Kidney epithelial cell (primary cell): ENCODE data around the gene ITM2B. TPM values are rescaled to one million over a fixed set of nuclear protein-coding genes. Genes with fewer than 3 reads are reported as not detected.

Source experiments
- DNase-seq: peaks from one replicate; pipeline ENCODE4 v3.0.0-alpha.2; 2010; ENCODE audit warnings: low read depth
- H3K27me3 ChIP-seq: 2 replicates; pipeline ENCODE4 v1.6.0; 2011; ENCODE audit warnings: low read length; ENCODE audit not compliant: control insufficient read depth, insufficient read depth
- H3K36me3 ChIP-seq: 2 replicates; pipeline ENCODE4 v1.5.1; 2011; ENCODE audit warnings: low read length; ENCODE audit not compliant: control insufficient read depth, insufficient read depth
- H3K4me3 ChIP-seq: 2 replicates; pipeline ENCODE4 v1.5.1; 2011; ENCODE audit warnings: low read depth, mild to moderate bottlenecking, control low read depth, low read length
- total RNA-seq: library from RNA; depleted of rRNA; stranded (reverse); fragments of >200 nt; gene quantifications from 2 replicates; pipeline ENCODE4 v1.2.3, GENCODE V29; 2015
- TF ChIP-seq, protein P1 (sequence below): IDR thresholded peaks from 2 replicates; pipeline ENCODE4 v1.5.1; 2011; ENCODE audit warnings: mild to moderate bottlenecking, moderate library complexity, low read length, control low read depth, inconsistent platforms; ENCODE audit not compliant: insufficient read depth, poor library complexity, severe bottlenecking

The ITM2B gene
- total RNA-seq, 1 donor from 2014 or later: 246 TPM

DNA sequence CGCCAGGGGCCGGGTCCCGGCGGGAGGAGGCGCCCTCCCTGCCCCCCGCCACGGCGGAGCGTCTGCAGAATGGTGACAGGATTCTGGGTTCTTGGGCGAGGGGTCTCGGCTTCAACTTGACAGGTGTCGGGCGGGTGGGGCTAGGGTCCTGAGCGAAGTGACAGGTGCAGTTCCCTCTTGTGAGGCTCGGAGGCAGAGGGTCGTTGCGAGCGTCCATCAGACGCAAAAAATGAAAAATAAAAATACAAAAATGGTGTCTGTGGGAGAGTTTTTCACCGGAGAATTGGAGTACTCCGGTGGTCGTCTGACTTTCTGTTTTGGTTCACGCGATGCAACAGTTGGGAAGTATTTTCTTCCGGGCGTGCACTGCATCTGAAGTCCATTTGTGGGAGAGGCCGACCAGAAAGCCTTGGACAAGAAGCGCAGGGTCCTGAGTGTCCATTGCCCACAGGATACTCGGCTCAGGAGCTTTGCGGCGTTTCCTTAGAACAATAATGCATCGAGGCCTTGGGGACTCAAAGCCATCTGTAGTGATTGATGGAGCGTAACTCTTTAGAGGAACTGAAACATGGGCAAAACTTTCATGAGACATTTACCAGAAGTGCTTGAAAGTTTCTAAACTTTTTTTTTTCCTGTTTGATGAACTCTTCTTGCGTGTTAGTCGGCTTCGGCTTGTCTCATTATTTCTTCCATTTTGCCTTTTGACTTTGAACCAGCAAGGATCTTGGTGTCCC is 71.3 kb downstream of the ITM2B start:
- H3K4me3 ChIP-seq: peak overlapping the region; percentile 74
- DNase-seq: peak; percentile 14
- no peaks in the 10 kb centered on the region for H3K36me3 ChIP-seq
- H3K27me3 ChIP-seq: no peaks in the 10 kb centered on the region
- TF ChIP-seq, protein P1, sequence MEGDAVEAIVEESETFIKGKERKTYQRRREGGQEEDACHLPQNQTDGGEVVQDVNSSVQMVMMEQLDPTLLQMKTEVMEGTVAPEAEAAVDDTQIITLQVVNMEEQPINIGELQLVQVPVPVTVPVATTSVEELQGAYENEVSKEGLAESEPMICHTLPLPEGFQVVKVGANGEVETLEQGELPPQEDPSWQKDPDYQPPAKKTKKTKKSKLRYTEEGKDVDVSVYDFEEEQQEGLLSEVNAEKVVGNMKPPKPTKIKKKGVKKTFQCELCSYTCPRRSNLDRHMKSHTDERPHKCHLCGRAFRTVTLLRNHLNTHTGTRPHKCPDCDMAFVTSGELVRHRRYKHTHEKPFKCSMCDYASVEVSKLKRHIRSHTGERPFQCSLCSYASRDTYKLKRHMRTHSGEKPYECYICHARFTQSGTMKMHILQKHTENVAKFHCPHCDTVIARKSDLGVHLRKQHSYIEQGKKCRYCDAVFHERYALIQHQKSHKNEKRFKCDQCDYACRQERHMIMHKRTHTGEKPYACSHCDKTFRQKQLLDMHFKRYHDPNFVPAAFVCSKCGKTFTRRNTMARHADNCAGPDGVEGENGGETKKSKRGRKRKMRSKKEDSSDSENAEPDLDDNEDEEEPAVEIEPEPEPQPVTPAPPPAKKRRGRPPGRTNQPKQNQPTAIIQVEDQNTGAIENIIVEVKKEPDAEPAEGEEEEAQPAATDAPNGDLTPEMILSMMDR: no peak

DNA sequence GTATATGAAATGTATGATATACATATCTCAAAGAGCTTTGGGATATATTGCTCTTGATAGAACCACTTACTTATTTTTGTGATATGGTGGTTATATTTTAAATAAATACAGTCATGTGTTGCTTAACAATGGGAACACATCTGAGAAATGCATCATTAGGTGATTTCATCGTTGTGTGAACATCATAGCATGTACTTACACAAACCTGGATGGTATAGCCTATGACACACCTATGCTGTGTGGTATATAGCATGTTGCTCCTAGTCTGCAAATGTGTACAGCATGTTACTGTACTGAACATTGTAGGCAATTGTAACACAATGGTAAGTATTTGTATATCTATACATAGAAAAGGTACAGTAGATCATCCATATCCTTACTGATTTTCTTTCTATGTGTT is 78.2 kb downstream of the ITM2B start:
- TF ChIP-seq, protein P1: no peak
- H3K4me3 ChIP-seq: no peak overlapping the region
- no peaks in the 10 kb centered on the region for H3K27me3 ChIP-seq
- H3K36me3 ChIP-seq: no peaks in the 10 kb centered on the region
- no peak for DNase-seq

DNA sequence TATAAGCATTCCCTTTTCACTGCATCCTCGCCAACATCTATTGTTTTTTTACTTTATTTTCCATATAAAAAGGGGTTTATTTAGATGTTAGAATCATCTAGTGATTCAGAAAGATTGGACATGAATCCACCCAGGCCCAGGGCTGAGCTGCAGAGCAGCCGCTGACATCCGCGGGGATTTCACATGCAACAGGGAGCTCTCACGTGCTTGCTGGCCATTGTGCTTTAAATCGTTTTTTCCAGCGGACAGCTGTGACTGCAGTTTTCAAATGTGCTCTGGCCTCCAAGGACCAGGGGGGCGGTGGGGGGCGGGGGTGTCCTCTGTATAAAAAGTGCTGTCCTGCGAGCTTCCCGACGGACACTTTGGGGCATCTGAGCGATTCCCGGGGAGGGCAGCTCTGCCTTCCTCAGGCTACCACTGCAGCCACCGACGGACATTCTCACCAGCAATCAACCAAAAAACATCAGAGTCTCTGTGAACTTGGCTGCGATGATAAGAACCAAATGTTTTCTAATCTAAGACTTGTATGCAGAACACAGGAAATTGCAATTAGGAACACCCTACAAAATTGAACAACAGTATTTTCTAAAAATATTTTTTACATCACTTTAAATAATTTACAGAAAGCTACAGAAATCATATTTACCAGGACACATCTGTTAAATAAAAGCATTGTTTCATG is 83.1 kb downstream of the ITM2B start:
- no peaks in the 10 kb centered on the region for H3K27me3 ChIP-seq
- TF ChIP-seq, protein P1: no peak
- no peak overlapping the region for H3K4me3 ChIP-seq
- peaks cover 2% of the 10 kb centered on the region for H3K36me3 ChIP-seq
- no peak for DNase-seq

DNA sequence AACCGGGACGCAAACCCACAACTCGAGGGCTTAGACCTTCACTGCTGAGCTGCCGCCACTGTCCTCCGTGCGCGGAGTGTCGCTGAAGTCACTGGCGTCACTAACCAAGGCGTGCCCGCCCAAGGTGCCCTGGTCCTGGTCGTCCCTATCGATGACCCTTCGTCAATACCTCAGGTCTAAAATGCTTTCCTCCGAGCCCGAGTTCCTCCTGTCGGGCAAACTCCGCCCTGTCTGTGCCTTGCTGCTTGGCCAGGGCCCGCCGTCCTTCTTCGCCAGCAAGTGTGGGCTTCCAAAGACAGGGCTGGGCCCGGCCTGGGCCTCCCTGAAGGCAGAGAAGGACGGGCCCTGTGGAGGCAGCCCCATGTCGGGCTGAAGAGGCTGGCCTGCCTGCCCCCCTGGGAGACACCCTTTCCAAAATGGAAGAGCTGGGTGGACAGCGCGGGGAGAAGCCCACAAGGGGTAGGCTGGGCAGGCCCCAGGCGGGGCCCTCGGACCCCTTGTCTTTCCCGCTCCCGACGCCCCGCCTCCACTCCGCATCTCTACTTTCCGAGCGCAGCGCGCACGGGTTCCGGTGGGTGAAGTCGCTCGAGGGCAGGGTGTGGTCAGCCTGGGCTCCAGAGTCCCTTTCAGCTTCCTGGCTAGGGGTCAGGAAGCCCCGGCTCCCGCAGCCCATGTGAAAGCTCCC is 84.0 kb downstream of the ITM2B start:
- H3K4me3 ChIP-seq: no peak overlapping the region
- no peaks in the 10 kb centered on the region for H3K27me3 ChIP-seq
- no peak for DNase-seq
- TF ChIP-seq, protein P1: no peak
- H3K36me3 ChIP-seq: peaks cover 2% of the 10 kb centered on the region

DNA sequence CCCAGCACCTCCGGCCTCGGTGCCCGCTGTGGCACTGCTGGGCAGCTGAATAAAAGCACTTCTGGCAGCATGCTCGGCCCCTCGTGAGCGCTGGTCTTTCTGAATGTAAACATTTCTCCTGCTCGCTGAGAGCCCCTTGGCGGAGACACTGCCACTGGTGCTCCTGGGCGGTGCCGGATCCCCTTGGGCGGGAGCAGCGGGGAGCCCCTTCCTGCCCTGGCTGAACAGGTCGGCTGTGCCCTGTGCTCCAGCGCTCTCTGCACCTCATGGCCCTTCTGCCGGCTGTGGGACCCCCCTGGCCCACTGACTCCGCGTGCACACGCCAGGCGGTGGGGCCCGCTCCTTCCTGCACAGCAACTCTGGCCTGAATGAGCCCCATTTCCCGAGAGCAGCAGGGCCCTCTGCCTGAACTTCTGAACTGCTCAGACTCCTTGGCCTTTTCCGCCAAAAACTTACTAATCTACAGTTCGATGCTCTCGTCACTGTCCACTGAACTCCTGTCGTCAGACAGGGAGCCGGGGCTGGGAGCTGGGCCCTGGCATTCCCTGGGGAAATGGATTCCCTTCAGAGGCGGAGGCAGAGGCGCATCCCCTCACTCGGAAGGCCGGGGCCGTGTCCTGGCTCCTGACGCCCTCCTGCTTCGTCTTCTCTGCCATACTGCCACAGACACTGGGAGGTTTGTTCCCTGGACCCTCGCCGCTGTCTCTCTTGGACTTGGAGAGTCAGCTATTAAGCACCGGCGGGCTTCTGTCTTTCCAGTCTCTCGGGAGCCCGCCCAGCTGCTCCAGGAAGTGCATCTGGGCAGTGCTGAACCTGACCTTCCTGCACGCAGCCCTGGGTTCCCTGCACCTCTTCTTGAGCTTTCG is 84.7 kb downstream of the ITM2B start:
- Histone ChIP-seq H3K36me3 (peaks cover 2% of the 10 kb centered on the region), H3K4me3 (no peak overlapping the region), H3K27me3 (no peaks in the 10 kb centered on the region)
- TF ChIP-seq, protein P1: no peak
- no peak for DNase-seq
